Prostate gland (tissue), 2 donors: ENCODE measurements around the gene TCF4. TPM values are rescaled to one million over a fixed set of nuclear protein-coding genes. Genes with fewer than 3 reads are reported as not detected.

ENCODE experiments used
- DNase-seq: peaks from one replicate; pipeline ENCODE4 v3.0.0-alpha.2; 2019; ENCODE audit warnings: low spot score
- H3K27ac ChIP-seq, 2 donors: fragments of 200-600 bp; sonication (generic); 2 replicates each; pipeline ENCODE4 v1.5.1; 2017 to 2019
- H3K27me3 ChIP-seq: fragments of 200-600 bp; sonication (generic); replicated peaks from 2 replicates; pipeline ENCODE4 v1.5.1; 2019; ENCODE audit not compliant: insufficient read depth
- H3K36me3 ChIP-seq, 2 donors: fragments of 200-600 bp; sonication (generic); 1 replicate in 1 of 2; 2 replicates in 1 of 2; pipeline versions ENCODE4 v1.5.1 to v1.8.1; 2017 to 2019
- H3K4me1 ChIP-seq: fragments of 200-600 bp; sonication (generic); replicated peaks from 2 replicates; pipeline ENCODE4 v1.5.1; 2019
- H3K4me3 ChIP-seq, 2 donors: fragments of 200-600 bp; sonication (generic); 2 replicates each; pipeline ENCODE4 v1.5.1; 2017 to 2019
- H3K9me3 ChIP-seq: fragments of 200-600 bp; sonication (generic); 2 replicates; pipeline ENCODE4 v1.5.1; 2017
- CTCF ChIP-seq, 4 experiments: fragments of 200-600 bp in 2 of 4; fragments of 450-650 bp in 2 of 4; sonication (generic) in 2 of 4; IDR thresholded peaks; 1 replicate in 3 of 4; 2 replicates in 1 of 4; pipeline ENCODE4 v1.5.1; 2016 to 2019; ENCODE audit warnings: antibody characterized with exemption in 4 of 4, mild to moderate bottlenecking in 2 of 4, moderate library complexity in 2 of 4
- POLR2A ChIP-seq: fragments of 450-650 bp; IDR thresholded peaks from one replicate; pipeline ENCODE4 v1.6.1; 2016; ENCODE audit warnings: antibody characterized with exemption, mild to moderate bottlenecking
- POLR2AphosphoS5 ChIP-seq: sonication (generic); formaldehyde crosslinking; IDR thresholded peaks from one replicate; pipeline ENCODE4 v1.6.1; 2017; ENCODE audit warnings: antibody characterized with exemption
- WGBS: methylation state at CpG from one replicate; pipeline ENCODE4 v1.1.5; 2018; 5-methylcytosine and 5-hydroxymethylcytosine counted together
- intact Hi-C: fragments of 100-400 bp; cut with DNase I; formaldehyde crosslinking; loops from one replicate; pipeline ENCODE4 v1.14.2; 2022
- microRNA-seq: library from miRNA; unstranded; fragments of <30 nt; microRNA quantifications from one replicate; pipeline ENCODE4, GENCODE V29; 2016
- small RNA-seq, 2 donors: library from RNA; depleted of rRNA; stranded (forward); fragments of <200 nt; gene quantifications; one replicate each; pipeline ENCODE3, GENCODE V24; 2016
- total RNA-seq, 2 donors: library from RNA; depleted of rRNA; stranded (reverse); fragments of >200 nt; gene quantifications; one replicate each; pipeline ENCODE4 v1.1.0, GENCODE V29; 2016

The TCF4 gene
- total RNA-seq, 2 donors from 2014 or later: 29.8 to 87.2 TPM

GRCh38 chr18:55173291-55173690 is 414.7 kb downstream of the TCF4 start:
- no peak overlapping the region for H3K27ac ChIP-seq
- DNase-seq: no peak
- intact Hi-C loops: no loop called here
- no peaks in the 10 kb centered on the region for H3K4me1 ChIP-seq
- H3K27me3 ChIP-seq: no peaks in the 10 kb centered on the region
- 84% methylated on average over 2 of the region's 2 CpGs for WGBS
- no peaks in the 10 kb centered on the region for H3K9me3 ChIP-seq
- H3K4me3 ChIP-seq: no peak overlapping the region
- H3K36me3 ChIP-seq: no peaks in the 10 kb centered on the region
- TF ChIP-seq POLR2A: no peak
- TF ChIP-seq CTCF (IDR thresholded peaks at IDR 0.05): no peak
- no peak for TF ChIP-seq POLR2AphosphoS5

Small RNAs within 50 kb of the gene (microRNA-seq; reads per million reads assigned to microRNA genes)
- gene MIR4529: not detected

Small RNAs within 50 kb of the gene (small RNA-seq; reads per million reads assigned to genes)
- gene MIR4529: 0.09 to 0.10 reads per million in 2 donors
